ENCODE results near the gene RUNX1.

Gene RUNX1

DNA sequence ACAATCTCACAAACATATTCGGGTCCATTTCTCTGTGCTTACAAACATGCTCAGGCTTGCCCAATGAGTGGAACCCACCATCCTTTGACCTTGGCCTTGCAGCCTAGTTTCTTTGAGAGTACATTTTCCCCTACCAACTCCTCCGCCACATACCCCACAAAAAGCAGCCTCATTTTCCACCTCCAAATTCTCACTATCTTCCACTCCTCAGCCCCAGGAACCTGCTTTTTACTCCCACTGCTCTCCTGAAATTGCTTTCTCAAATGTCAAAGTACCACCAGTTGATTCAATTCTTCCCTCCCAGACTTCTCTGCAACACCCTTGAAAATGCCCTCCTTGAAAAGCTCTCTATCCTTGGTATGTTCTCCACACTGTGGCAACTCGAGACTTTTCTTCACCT is 103.8 kb downstream of the RUNX1 start:
- no peaks in the 10 kb centered on the region for H3K36me3 ChIP-seq
- TF ChIP-seq, protein P1, sequence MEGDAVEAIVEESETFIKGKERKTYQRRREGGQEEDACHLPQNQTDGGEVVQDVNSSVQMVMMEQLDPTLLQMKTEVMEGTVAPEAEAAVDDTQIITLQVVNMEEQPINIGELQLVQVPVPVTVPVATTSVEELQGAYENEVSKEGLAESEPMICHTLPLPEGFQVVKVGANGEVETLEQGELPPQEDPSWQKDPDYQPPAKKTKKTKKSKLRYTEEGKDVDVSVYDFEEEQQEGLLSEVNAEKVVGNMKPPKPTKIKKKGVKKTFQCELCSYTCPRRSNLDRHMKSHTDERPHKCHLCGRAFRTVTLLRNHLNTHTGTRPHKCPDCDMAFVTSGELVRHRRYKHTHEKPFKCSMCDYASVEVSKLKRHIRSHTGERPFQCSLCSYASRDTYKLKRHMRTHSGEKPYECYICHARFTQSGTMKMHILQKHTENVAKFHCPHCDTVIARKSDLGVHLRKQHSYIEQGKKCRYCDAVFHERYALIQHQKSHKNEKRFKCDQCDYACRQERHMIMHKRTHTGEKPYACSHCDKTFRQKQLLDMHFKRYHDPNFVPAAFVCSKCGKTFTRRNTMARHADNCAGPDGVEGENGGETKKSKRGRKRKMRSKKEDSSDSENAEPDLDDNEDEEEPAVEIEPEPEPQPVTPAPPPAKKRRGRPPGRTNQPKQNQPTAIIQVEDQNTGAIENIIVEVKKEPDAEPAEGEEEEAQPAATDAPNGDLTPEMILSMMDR (IDR thresholded peaks at IDR 0.05; ENCODE audit: low read depth, low read length) = no peak

DNA sequence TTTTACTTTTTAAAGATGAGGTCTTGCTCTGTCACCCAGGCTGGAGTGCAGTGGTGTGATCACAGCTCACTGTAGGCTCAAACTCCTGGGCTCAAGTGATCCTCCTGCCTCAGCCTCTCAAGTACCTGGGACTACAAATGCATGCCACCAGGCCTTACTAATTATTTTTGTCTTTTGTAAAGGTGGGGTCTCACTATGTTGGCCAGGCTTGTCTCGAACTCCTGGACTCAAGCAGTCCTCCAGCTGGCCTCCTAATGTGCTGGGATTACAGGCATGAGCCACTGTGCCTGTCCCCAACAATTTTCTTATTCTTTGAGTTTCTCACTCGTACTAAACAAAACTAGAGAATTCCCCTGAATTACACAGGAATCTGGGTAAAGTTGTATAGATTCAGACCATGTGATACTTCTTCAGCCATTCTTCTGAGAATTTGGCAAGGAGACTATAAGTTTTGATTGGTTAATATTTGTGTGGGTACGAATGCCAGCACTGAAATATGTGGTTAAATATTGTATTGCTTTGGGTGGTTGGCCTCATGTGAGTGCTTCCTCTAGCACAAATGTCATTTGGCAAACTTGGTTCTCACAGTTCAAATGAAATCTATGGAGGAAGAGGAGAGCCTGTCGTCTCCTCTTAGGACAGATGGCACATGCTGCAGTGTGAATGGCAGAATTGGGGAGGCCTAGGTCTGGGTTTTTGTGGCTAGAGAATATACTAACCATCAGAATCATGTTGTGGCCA is 104.9 kb downstream of the RUNX1 start:
- TF ChIP-seq, protein P1 (IDR thresholded peaks at IDR 0.05; ENCODE audit: low read depth, low read length) = no peak
- Histone ChIP-seq H3K9me3 (ENCODE audit: severe bottlenecking) (no peaks in the 10 kb centered on the region), H3K36me3 (no peaks in the 10 kb centered on the region), H3K4me3 (ENCODE audit: low read depth, low read length) (no peak overlapping the region), H3K27ac (no peak overlapping the region), H3K27me3 (ENCODE audit: insufficient read depth, low read depth, severe bottlenecking) (peaks cover 94% of the 10 kb centered on the region)
- no peak for DNase-seq

More for the DNA sequence above, 103.8 kb downstream of the RUNX1 start:
- Histone ChIP-seq H3K27me3 (ENCODE audit: insufficient read depth, low read depth, severe bottlenecking) (peaks cover 94% of the 10 kb centered on the region), H3K9me3 (ENCODE audit: severe bottlenecking) (no peaks in the 10 kb centered on the region), H3K4me3 (ENCODE audit: low read depth, low read length) (no peak overlapping the region), H3K27ac (no peak overlapping the region)
- DNase-seq = no peak

DNA sequence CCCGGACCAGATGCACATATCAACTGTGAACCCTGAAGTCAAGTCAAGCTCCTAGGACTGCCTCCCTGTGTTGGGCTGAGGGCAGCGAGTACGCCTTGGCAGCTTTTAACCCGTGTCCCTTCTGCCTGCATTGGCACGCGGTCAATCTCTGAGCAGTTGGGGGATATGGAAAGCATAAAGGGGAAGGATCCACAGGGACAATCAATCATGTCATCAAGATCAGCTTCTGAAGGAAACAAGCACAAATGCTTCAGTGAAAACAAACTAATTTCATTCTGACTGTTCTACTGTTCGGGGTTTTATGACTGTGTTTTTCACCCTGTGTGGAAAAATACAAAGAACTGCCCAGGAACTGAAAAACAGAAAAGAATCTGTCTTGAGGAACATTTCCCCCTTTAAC is 106.2 kb downstream of the RUNX1 start:
- DNase-seq = no peak
- TF ChIP-seq, protein P1 (IDR thresholded peaks at IDR 0.05; ENCODE audit: low read depth, low read length) = no peak
- Histone ChIP-seq H3K9me3 (ENCODE audit: severe bottlenecking) (no peaks in the 10 kb centered on the region), H3K27ac (no peak overlapping the region), H3K27me3 (ENCODE audit: insufficient read depth, low read depth, severe bottlenecking) (peaks cover 94% of the 10 kb centered on the region), H3K4me3 (ENCODE audit: low read depth, low read length) (no peak overlapping the region), H3K36me3 (no peaks in the 10 kb centered on the region)

DNA sequence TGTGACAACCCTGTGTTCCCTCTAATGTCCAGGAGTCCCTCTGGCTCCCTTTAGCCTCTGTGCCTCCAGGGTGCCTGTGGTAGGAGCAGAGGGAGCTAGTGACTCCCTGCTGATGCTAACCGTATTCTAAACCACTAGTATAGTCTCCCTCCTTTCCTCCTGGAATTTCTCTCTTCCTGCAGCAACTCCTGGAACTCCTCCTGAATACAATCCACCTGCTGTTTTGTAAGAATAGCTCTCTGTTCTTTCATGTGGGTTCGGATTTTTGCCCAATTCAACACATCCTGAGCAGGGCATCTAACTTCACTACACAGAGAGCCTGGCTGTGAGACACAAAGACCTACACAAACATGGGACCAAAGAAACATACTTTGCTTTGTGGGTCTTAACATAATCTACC is 107.9 kb downstream of the RUNX1 start:
- TF ChIP-seq, protein P1 (IDR thresholded peaks at IDR 0.05; ENCODE audit: low read depth, low read length) = no peak

DNA sequence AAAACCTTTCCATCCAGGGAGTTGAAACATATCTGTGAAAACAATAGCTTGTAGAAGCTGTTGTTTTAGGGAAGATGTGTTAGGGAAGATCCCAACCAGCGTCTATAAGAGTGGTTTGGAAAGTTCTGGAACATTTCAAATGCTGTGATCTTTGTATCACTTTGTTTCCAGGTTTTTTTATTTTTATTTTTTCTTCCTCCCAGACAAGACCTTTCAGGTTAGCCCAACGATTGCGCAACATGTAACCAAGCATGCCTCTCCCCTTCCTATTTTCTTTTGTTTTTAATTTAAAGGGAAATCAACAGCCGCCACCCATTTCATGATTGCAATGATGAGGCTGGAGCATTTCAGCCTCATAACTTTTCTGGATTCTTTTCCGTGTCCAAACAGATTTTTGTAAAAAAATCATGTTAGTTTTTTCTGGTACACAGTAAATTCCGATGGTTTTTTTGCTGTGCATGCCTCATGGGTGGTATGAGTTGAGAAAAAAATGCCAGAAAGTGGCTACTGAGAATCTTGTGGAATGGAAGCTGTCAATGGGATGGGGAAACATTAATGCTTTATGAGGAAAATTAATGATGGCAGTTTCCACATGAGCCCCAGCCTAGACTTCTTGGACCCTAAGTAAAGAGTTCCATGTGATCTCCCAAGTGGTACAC is 109.3 kb downstream of the RUNX1 start:
- no peak overlapping the region for H3K4me3 ChIP-seq (ENCODE audit: low read depth, low read length)
- TF ChIP-seq, protein P1 (IDR thresholded peaks at IDR 0.05; ENCODE audit: low read depth, low read length) = no peak
- H3K9me3 ChIP-seq (ENCODE audit: severe bottlenecking) = no peaks in the 10 kb centered on the region
- H3K36me3 ChIP-seq = no peaks in the 10 kb centered on the region
- no peak overlapping the region for H3K27ac ChIP-seq
- no peak for DNase-seq
- peaks cover 97% of the 10 kb centered on the region for H3K27me3 ChIP-seq (ENCODE audit: insufficient read depth, low read depth, severe bottlenecking)

More for the DNA sequence above, 107.9 kb downstream of the RUNX1 start:
- Histone ChIP-seq H3K27me3 (ENCODE audit: insufficient read depth, low read depth, severe bottlenecking) (peaks cover 95% of the 10 kb centered on the region), H3K4me3 (ENCODE audit: low read depth, low read length) (no peak overlapping the region), H3K27ac (no peak overlapping the region), H3K9me3 (ENCODE audit: severe bottlenecking) (no peaks in the 10 kb centered on the region), H3K36me3 (no peaks in the 10 kb centered on the region)
- no peak for DNase-seq
